BJ (cell line): ENCODE measurements around the gene SPPL2C. TPM values are rescaled to one million over a fixed set of nuclear protein-coding genes. Genes with fewer than 3 reads are reported as not detected.

ENCODE experiments used
- CTCF ChIA-PET: fragments of 350-600 bp; formaldehyde crosslinking; extraction: SDS; loops from one replicate; lab custom pipeline; 2021; ENCODE audit warnings: antibody characterized with exemption, inconsistent platforms; lab: Yijun Ruan, JAX
- POLR2A ChIA-PET: fragments of 300-600 bp; sonication (Branson Sonifier 250); formaldehyde crosslinking; extraction: SDS; loops from one replicate; lab custom pipeline; 2021; ENCODE audit warnings: antibody characterized with exemption; lab: Charles Lee
- DNase-seq: peaks from one replicate; pipeline ENCODE4 v3.0.0-alpha.2; 2011; ENCODE audit warnings: low read depth
- H3K27me3 ChIP-seq: 2 replicates; pipeline ENCODE4 v1.6.0; 2011; ENCODE audit warnings: low read length; ENCODE audit not compliant: control insufficient read depth, insufficient read depth
- H3K36me3 ChIP-seq: 2 replicates; pipeline ENCODE4 v1.5.1; 2011; ENCODE audit warnings: low read length; ENCODE audit not compliant: control insufficient read depth, insufficient read depth
- H3K4me3 ChIP-seq: 2 replicates; pipeline ENCODE4 v1.5.1; 2011; ENCODE audit warnings: low read depth, mild to moderate bottlenecking, control low read depth, low read length
- polyA plus RNA-seq: library from polyadenylated mRNA; depleted of rRNA; stranded (reverse); fragments of >200 nt; gene quantifications from 2 replicates; pipeline ENCODE4 v1.2.3, GENCODE V29; 2011
- TF ChIP-seq, protein P1 (sequence below): IDR thresholded peaks from 2 replicates; pipeline ENCODE4 v1.5.1; 2011; ENCODE audit warnings: low read depth, mild to moderate bottlenecking, control low read depth, inconsistent platforms, low read length, moderate library complexity; ENCODE audit not compliant: insufficient read depth

The SPPL2C gene
- polyA plus RNA-seq, 1 experiment = not detected

DNA sequence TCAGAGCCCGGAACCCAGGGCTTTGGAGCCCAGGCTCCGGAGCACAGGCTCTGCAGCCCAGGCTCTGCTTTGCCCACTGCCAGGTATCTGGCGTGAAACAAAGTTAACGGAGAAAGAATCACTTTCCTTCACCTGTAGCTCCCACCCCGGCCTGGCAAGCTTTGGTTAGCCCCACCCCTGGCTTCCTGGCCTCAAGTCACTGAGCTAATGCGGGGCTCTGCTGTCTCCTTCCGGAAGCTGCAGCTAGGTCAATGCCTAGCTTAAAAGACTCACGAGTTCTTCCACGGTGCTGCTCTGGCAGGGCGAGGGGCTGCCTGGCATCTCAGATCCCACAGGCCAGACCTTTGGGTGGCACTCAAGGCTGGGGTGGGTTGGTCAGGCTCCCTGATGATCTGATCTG, 21.1 kb upstream of the SPPL2C start:
- no peak for DNase-seq
- TF ChIP-seq, protein P1, sequence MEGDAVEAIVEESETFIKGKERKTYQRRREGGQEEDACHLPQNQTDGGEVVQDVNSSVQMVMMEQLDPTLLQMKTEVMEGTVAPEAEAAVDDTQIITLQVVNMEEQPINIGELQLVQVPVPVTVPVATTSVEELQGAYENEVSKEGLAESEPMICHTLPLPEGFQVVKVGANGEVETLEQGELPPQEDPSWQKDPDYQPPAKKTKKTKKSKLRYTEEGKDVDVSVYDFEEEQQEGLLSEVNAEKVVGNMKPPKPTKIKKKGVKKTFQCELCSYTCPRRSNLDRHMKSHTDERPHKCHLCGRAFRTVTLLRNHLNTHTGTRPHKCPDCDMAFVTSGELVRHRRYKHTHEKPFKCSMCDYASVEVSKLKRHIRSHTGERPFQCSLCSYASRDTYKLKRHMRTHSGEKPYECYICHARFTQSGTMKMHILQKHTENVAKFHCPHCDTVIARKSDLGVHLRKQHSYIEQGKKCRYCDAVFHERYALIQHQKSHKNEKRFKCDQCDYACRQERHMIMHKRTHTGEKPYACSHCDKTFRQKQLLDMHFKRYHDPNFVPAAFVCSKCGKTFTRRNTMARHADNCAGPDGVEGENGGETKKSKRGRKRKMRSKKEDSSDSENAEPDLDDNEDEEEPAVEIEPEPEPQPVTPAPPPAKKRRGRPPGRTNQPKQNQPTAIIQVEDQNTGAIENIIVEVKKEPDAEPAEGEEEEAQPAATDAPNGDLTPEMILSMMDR = no peak
- Histone ChIP-seq H3K27me3 (peaks cover 6% of the 10 kb centered on the region), H3K4me3 (no peak overlapping the region), H3K36me3 (no peaks in the 10 kb centered on the region)
- CTCF ChIA-PET = interaction anchor here (1.2 kb wide), 1 partner anchor 9 kb away, joined by 3 read pairs; no protein-coding TSS in a partner anchor
- POLR2A ChIA-PET = no interaction called here

DNA sequence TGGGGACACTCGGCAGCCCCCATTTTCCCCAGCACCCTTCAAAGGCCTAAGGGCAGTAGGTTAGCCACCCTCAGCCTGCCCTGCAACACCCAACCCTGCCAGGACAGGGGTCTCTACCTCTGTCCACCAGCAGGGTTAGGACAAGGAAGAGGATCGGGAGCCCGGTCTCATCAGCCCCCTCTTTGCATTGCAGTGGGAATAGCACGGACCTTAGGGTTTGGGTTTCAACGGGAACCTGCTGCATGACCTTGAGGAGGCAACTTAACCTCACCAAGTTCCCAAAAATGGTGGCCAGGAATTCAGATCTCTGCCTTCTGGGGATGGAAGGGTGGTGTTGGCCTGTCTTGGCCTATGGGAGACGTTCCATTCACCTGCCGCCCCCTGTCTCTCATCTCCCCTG, 20.2 kb upstream of the SPPL2C start:
- H3K27me3 ChIP-seq = peaks cover 6% of the 10 kb centered on the region
- POLR2A ChIA-PET = no interaction called here

DNA sequence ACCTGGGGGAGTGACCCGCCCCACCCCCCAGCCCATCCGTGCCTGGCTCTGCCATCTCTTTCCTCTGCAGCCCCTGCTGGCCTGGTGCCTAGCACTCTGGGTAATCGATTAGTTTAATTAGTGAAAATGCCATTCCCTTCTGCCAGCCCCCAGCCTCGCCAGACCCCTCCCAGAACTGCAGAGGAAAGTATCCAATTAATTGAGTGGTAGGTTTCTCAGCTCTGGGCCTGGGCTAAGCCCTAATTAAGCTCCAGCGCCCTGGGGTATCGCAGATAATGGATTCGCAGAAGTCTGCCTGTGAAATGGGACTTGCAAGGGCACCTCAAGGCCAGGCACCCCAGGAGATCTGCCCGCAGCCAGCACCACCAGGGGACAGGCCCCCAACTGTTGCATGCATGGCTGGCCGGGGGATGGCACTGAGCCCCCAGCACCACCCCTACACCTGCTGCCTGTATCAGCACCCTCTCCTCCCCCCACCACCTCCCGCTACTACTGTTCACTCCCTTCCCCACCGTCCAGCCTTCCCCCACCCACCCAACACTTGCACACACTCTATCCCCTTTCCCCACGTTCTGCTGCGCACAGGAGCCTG, 19.7 kb upstream of the SPPL2C start:
- H3K36me3 ChIP-seq = no peaks in the 10 kb centered on the region
- H3K27me3 ChIP-seq = peaks cover 4% of the 10 kb centered on the region
- no peak for DNase-seq
- no peak overlapping the region for H3K4me3 ChIP-seq
- TF ChIP-seq, protein P1 = no peak
- ChIA-PET POLR2A (no interaction called here), CTCF (interaction anchor here (16.2 kb wide), 1 partner anchor 187 kb away, joined by 185 read pairs; no protein-coding TSS in a partner anchor)

More for the DNA sequence above, 20.2 kb upstream of the SPPL2C start:
- TF ChIP-seq, protein P1 = no peak
- Histone ChIP-seq H3K4me3 (no peak overlapping the region), H3K36me3 (no peaks in the 10 kb centered on the region)
- no peak for DNase-seq
- CTCF ChIA-PET = interaction anchor here (1.2 to 16.2 kb wide), 2 partner anchors 8 to 186 kb away, joined by 3 to 185 read pairs; no protein-coding TSS in a partner anchor

DNA sequence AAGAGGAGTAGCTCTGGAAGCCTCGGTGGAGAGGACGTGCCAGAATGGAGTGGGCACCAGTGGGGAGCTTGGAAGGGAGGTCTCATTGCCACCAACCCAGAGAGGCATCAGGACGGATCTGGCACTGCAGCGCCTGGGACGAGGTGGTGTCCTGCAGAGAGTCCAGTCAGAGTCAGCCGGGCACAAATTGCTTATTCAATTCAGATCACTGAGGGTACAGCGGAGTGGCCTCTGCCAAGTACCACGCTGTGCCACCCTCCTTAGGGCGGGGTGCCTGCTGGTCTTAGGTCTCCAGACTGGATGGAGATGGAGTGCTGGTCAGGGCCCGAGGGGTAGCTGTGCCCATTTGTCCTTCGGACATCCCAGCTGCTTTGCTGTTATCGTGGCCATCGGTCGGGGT, 18.9 kb upstream of the SPPL2C start:
- peaks cover 2% of the 10 kb centered on the region for H3K27me3 ChIP-seq
- no peak overlapping the region for H3K4me3 ChIP-seq
- no peaks in the 10 kb centered on the region for H3K36me3 ChIP-seq
- ChIA-PET POLR2A (no interaction called here), CTCF (interaction anchor here (16.2 kb wide), 1 partner anchor 187 kb away, joined by 185 read pairs; no protein-coding TSS in a partner anchor)
- no peak for DNase-seq
- TF ChIP-seq, protein P1 = no peak

DNA sequence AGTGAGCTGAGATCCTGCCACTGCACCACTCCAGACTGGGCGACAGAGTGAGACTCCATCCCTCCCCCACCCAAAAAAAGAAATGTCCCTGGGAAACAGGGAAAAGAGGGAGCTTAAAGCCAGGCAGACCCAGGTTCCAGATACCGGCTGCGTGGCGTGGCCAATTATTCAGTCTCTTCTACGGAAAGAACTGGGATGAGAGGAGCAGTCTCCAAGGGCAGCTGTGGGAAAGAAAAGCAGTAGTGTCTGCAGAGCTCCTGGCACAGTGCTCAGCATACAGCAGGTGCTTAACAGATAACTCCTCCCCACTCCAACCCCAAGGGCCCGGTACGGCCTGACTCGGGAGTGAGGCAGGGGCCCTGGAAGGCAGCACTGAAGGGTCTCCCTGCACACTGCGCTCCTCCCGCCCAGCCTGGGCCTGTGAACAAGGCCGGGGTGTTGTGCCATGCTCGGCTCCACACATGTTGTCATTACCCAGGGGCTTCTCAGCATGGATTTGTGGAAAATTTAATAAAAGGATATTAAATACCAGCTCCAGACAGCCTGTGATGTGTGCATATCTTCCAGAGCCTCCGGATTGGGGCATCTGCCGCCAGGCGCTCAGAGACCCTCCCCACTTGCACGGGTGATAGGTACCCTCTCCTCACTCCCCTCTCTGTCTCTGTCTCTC, 17.6 kb upstream of the SPPL2C start:
- DNase-seq = no peak
- TF ChIP-seq, protein P1 = no peak
- CTCF ChIA-PET = interaction anchor here (1.1 to 16.2 kb wide), 2 partner anchors 105 to 189 kb away, joined by 3 to 185 read pairs; no protein-coding TSS in a partner anchor
- no peaks in the 10 kb centered on the region for H3K36me3 ChIP-seq
- POLR2A ChIA-PET = no interaction called here
- H3K27me3 ChIP-seq = peaks cover 2% of the 10 kb centered on the region; the same call in 1 of the 2 replicates
- H3K4me3 ChIP-seq = no peak overlapping the region
